CD8-positive, alpha-beta memory T cell (primary cell): Measurements from ENCODE around the gene MAP3K14. TPM values are rescaled to one million over a fixed set of nuclear protein-coding genes. Genes with fewer than 3 reads are reported as not detected.

Source experiments
- CTCF ChIA-PET: fragments of 350-600 bp; sonication (Branson Sonifier 250); formaldehyde crosslinking; loops from one replicate; lab custom pipeline; 2021; ENCODE audit warnings: antibody characterized with exemption; lab: Charles Lee
- POLR2A ChIA-PET: fragments of 350-600 bp; sonication (Branson Sonifier 250); formaldehyde crosslinking; loops from one replicate; lab custom pipeline; 2021; ENCODE audit warnings: antibody characterized with exemption; lab: Charles Lee
- DNase-seq, 5 donors: peaks; one replicate each; pipeline versions ENCODE4 v3.0.0 to v3.0.0-alpha.2; 2020 to 2022; ENCODE audit warnings: mixed read lengths in 1 of 5
- H3K27ac ChIP-seq: one replicate; pipeline ENCODE4 v1.7.0; 2013; ENCODE audit warnings: low read depth, mild to moderate bottlenecking, low read length, moderate library complexity
- H3K27me3 ChIP-seq: 2 replicates; pipeline ENCODE4 v1.7.0; 2013; ENCODE audit warnings: low read length, mild to moderate bottlenecking; ENCODE audit not compliant: insufficient read depth, poor library complexity, severe bottlenecking
- H3K36me3 ChIP-seq: 2 replicates; pipeline ENCODE4 v1.7.0; 2013; ENCODE audit warnings: mild to moderate bottlenecking, low read length, moderate library complexity; ENCODE audit not compliant: insufficient read depth
- H3K4me1 ChIP-seq: 2 replicates; pipeline ENCODE4 v1.7.0; 2013; ENCODE audit warnings: mild to moderate bottlenecking, low read length, moderate library complexity; ENCODE audit not compliant: insufficient read depth
- H3K4me3 ChIP-seq: 2 replicates; pipeline ENCODE4 v1.7.0; 2013; ENCODE audit warnings: mild to moderate bottlenecking, low read length
- H3K9me3 ChIP-seq: 2 replicates; pipeline ENCODE4 v1.7.0; 2013; ENCODE audit warnings: mild to moderate bottlenecking, low read length
- H3K27ac Mint-ChIP-seq, 8 donors: one replicate each; pipeline ENCODE4 v1.8.0; 2020 to 2021; ENCODE audit warnings: mixed read lengths in 8 of 8, mild to moderate bottlenecking in 6 of 8, inconsistent platforms in 3 of 8, moderate library complexity in 3 of 8
- H3K27me3 Mint-ChIP-seq, 2 donors: one replicate each; pipeline ENCODE4 v1.8.0; 2020 to 2021; ENCODE audit warnings: mixed read lengths in 2 of 2, mild to moderate bottlenecking in 1 of 2, moderate library complexity in 1 of 2
- H3K36me3 Mint-ChIP-seq, 3 donors: one replicate each; pipeline ENCODE4 v1.8.0; 2020 to 2021; ENCODE audit warnings: mixed read lengths in 3 of 3, inconsistent platforms in 1 of 3, mild to moderate bottlenecking in 1 of 3
- H3K4me1 Mint-ChIP-seq, 3 donors: one replicate each; pipeline ENCODE4 v1.8.0; 2020 to 2021; ENCODE audit warnings: mixed read lengths in 3 of 3, inconsistent platforms in 1 of 3, mild to moderate bottlenecking in 1 of 3
- H3K4me3 Mint-ChIP-seq, 7 donors: one replicate each; pipeline ENCODE4 v1.8.0; 2020 to 2021; ENCODE audit warnings: mixed read lengths in 7 of 7, mild to moderate bottlenecking in 6 of 7, moderate library complexity in 4 of 7, inconsistent platforms in 2 of 7
- H3K9me3 Mint-ChIP-seq, 5 donors: one replicate each; pipeline ENCODE4 v1.8.0; 2020 to 2022; ENCODE audit warnings: mixed read lengths in 5 of 5, mild to moderate bottlenecking in 3 of 5, moderate library complexity in 2 of 5, inconsistent platforms in 1 of 5
- polyA plus RNA-seq: library from polyadenylated mRNA; unstranded; fragments of 300-500 nt; fragmentation: Illumina TruSeq; gene quantifications from one replicate; pipeline ENCODE4 v1.2.3, GENCODE V29; 2021
- total RNA-seq, 2 experiments: library from RNA; stranded (reverse); gene quantifications; one replicate each; pipeline ENCODE4 v1.2.3, GENCODE V29; 2021

The MAP3K14 gene
- total RNA-seq (10 to 100 TPM; 60.2 to 62.4 TPM), polyA plus RNA-seq (9.0 TPM)

DNA sequence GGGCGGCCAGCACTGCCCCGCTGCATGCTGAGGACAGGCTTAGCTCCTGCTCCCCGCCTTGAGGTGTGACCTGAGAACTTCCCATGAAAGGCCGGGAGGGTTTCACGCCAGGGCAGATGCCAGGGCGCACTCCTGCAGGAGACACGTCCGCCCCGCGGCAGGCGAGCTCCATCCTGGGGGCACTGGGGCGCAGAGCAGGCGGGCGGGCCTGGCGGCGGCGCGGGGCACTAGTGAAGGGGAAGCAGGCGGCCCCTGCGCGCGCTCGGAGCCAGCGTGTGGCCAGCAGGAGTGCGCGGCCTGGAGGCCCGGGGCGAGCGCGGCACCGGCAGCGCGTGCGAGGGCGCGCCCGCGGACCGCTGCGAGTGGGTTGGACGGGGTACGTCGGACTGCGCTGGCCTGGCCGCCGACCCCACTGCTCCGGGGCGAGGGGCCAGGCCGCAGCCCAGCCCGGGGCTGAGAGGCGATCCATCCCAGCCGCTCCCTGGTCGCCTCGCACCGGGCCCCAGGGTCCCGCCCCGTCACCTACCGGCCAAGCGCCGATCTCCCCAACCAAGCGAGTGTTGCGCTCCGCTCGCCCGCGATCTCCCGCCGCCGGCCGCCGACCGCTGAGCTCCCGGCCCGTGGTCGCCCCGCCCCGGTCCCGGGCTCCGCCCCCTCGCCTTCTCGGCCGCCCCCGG is at the start of gene MAP3K14:
Gene MAP3K14, minus strand, starts transcription at position 587 of the 677 bp plus-strand sequence. CDS start 26,275 bp downstream, outside the sequence.
- Histone ChIP-seq H3K36me3 (no peaks in the 10 kb centered on the region), H3K27ac (peak within 1 kb of the TSS; percentile 66), H3K4me1 (peaks cover 87% of the 10 kb centered on the region), H3K9me3 (no peaks in the 10 kb centered on the region), H3K4me3 (peak within 1 kb of the TSS; percentile 81), H3K27me3 (no peaks in the 10 kb centered on the region)
- H3K36me3 Mint-ChIP-seq = peaks cover 0 to 18% (median 0%) of the 10 kb centered on the region in 3 donors
- ChIA-PET CTCF (interaction anchor here (0.7 to 4.4 kb wide), 27 partner anchors 9 to 167 kb away, joined by 3 to 47 read pairs (median 5); partner anchors contain the start of genes FMNL1, HEXIM1 and HEXIM2), POLR2A (interaction anchor here (0.7 to 3.0 kb wide), 15 partner anchors 9 to 268 kb away, joined by 3 to 26 read pairs (median 5); partner anchors contain the start of genes FMNL1, HEXIM1 and HEXIM2)
- peak; percentile 59 to 83 (median 71) for DNase-seq
- H3K27me3 Mint-ChIP-seq = peaks cover 0 to 3% of the 10 kb centered on the region in 2 donors
- H3K4me1 Mint-ChIP-seq = peaks cover 75 to 89% (median 83%) of the 10 kb centered on the region in 3 donors
- peak within 1 kb of the TSS; percentile 89 to 96 (median 93) for H3K4me3 Mint-ChIP-seq
- H3K9me3 Mint-ChIP-seq = no peaks in the 10 kb centered on the region
- peak within 1 kb of the TSS; percentile 89 to 99 (median 94) for H3K27ac Mint-ChIP-seq

DNA sequence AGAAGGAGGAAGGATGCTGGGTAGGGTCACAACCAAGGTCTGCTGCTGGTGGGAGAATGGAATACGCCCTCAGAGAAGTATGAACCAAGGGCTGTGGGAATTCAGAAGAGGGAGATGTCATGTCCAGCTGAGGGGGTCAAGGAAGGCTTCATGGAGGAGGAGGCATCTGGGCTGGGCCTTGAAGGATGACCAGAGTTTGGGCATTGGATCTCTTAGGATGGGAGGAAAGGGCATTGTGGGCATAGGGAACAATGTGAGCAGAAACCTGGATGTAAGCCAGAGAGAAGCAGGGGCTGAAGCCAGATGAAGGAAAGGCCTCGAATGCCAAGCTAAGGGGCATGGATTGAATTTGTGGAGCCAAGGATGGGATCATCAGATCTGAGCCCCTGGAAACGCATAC is 49.2 kb upstream of the MAP3K14 start:
- H3K36me3 ChIP-seq = no peaks in the 10 kb centered on the region
- no peaks in the 10 kb centered on the region for H3K9me3 ChIP-seq
- Mint-ChIP-seq H3K36me3 (no peaks in the 10 kb centered on the region), H3K4me1 (peaks cover 0 to 2% (median 0%) of the 10 kb centered on the region in 3 donors), H3K27me3 (peaks cover 17 to 43% of the 10 kb centered on the region in 2 donors), H3K4me3 (no peak overlapping the region), H3K9me3 (no peaks in the 10 kb centered on the region), H3K27ac (peak overlapping the region in 1 of 8 donors; percentile 19)
- H3K27ac ChIP-seq = no peak overlapping the region
- no peaks in the 10 kb centered on the region for H3K4me1 ChIP-seq
- peaks cover 4% of the 10 kb centered on the region for H3K27me3 ChIP-seq
- POLR2A ChIA-PET = no interaction called here
- DNase-seq = no peak
- no peak overlapping the region for H3K4me3 ChIP-seq
- CTCF ChIA-PET = no interaction called here

DNA sequence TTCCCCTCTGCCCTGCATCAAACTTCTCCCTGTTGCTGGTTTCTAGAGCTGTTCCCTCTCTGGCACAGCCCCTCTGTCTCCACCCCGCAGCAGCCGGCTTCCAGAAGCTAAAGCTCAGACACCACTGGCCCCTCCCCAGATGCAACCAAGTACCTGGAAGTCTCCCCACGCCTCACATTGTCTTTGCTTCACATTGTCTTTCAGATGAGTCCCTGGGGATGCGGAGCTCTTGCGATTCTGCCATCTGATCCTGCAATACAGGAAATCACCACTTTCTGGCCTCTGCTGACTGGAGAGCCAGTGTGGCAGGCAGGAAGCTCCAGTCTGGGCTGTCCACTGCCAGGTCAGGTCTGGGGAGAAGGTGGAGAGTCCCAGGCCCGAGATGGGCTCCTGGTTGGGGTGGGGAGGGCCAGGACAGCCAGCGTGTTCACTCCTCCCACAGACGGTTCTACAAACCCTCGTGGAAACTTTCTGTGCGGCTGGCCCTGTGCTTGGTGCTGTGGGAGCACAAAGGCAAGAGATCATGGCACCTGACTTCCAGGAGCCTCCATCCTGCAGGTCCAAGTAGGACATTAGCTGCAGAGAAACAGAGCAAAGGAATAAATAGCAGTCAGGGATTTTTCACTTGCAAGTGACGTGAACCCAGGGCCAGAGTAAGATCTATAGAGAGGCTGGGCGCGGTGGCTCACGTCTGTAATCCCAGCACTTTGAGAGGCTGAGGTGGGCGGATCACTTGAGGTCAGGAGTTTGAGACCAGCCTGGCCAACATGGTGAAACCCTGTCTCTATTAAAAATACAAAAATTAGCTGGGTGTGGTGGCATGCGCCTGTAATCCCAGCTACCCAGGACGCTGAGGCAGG is 47.9 kb upstream of the MAP3K14 start:
- no peak overlapping the region for H3K27ac Mint-ChIP-seq
- Histone ChIP-seq H3K27me3 (peaks cover 4% of the 10 kb centered on the region), H3K27ac (no peak overlapping the region), H3K4me1 (no peaks in the 10 kb centered on the region), H3K36me3 (no peaks in the 10 kb centered on the region), H3K9me3 (no peaks in the 10 kb centered on the region), H3K4me3 (no peak overlapping the region)
- H3K36me3 Mint-ChIP-seq = no peaks in the 10 kb centered on the region
- CTCF ChIA-PET = interaction anchor here (0.6 to 0.9 kb wide), 2 partner anchors 16 to 47 kb away, joined by 3 read pairs; no protein-coding TSS in a partner anchor
- peaks cover 16 to 43% of the 10 kb centered on the region in 2 donors for H3K27me3 Mint-ChIP-seq
- no peaks in the 10 kb centered on the region for H3K9me3 Mint-ChIP-seq
- POLR2A ChIA-PET = no interaction called here
- no peak for DNase-seq
- no peak overlapping the region for H3K4me3 Mint-ChIP-seq
- no peaks in the 10 kb centered on the region for H3K4me1 Mint-ChIP-seq

DNA sequence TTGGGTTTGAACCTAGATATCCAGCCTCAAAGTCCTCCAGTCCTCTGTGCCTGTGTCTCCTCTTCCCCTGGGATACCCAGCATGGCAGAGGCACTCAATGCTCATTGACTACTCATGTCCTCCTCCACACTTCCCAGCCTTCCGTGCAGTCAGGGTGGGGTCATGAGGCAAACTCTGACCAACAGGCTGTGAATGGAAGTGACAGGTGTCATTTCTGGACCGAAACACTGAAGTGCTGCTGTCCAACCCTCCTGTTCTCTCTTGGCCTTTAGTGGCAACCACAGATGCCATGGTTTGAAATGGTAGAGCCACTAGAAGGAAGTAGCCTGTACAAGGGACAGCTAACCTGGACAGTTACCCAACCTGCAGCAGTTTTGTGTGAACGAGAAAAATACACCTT is 46.7 kb upstream of the MAP3K14 start:
- no peak for DNase-seq
- H3K27me3 Mint-ChIP-seq = peaks cover 16 to 46% of the 10 kb centered on the region in 2 donors
- POLR2A ChIA-PET = no interaction called here

DNA sequence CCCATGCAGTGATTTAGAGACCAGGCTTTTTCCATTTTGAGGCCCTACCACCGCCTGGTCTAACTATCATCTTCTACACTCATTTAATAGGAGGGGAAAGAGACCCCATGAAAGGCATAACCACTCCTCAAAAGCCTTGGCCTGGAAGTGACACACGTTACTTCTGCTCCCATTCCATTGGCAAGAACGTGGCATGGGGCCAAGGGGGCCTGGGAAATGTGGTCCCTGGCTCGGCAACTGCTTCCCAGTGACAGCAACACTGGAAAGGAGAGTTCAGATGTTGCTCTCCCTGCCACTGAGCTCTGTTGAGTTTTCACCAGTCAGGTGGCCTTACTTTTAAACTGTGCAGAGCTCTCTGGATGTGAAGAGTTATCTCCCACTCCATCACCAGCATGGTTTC is 45.2 kb upstream of the MAP3K14 start:
- Mint-ChIP-seq H3K4me1 (no peaks in the 10 kb centered on the region), H3K4me3 (no peak overlapping the region), H3K36me3 (no peaks in the 10 kb centered on the region), H3K27me3 (peaks cover 16 to 49% of the 10 kb centered on the region in 2 donors), H3K9me3 (no peaks in the 10 kb centered on the region), H3K27ac (no peak overlapping the region)
- POLR2A ChIA-PET = no interaction called here
- Histone ChIP-seq H3K27me3 (peaks cover 4% of the 10 kb centered on the region), H3K4me3 (no peak overlapping the region), H3K9me3 (no peaks in the 10 kb centered on the region), H3K36me3 (no peaks in the 10 kb centered on the region), H3K4me1 (no peaks in the 10 kb centered on the region), H3K27ac (no peak overlapping the region)
- no peak for DNase-seq
- CTCF ChIA-PET = no interaction called here

More for the DNA sequence above, 46.7 kb upstream of the MAP3K14 start:
- no peaks in the 10 kb centered on the region for H3K36me3 Mint-ChIP-seq
- no peaks in the 10 kb centered on the region for H3K36me3 ChIP-seq
- no peak overlapping the region for H3K4me3 Mint-ChIP-seq
- H3K4me1 ChIP-seq = no peaks in the 10 kb centered on the region
- no peak overlapping the region for H3K4me3 ChIP-seq
- H3K9me3 ChIP-seq = no peaks in the 10 kb centered on the region
- no peak overlapping the region for H3K27ac ChIP-seq
- H3K4me1 Mint-ChIP-seq = no peaks in the 10 kb centered on the region
- no peaks in the 10 kb centered on the region for H3K9me3 Mint-ChIP-seq
- no peak overlapping the region for H3K27ac Mint-ChIP-seq
- CTCF ChIA-PET = interaction anchor here (1.1 kb wide), 1 partner anchor 85 kb away, joined by 3 read pairs; no protein-coding TSS in a partner anchor
- H3K27me3 ChIP-seq = peaks cover 4% of the 10 kb centered on the region

DNA sequence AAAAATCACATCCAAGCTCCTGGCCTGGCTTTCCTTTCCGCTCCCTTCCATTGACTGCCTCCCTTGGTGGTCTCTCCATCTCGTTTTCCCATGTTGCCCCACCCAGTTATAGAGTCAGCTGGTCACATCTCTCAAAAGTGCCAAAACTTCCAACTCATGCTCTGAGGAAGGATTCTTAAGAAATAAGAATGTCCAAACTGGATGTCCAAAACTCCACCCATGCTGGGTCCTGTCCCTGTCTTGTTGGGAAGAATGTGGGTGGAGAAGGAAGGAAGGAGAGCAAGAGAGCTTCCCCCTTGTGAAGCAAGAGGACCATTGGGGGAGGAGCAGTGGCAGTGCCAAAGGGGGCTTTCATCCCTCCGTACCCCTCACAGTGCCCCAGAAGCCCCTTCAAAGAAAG is 44.6 kb upstream of the MAP3K14 start:
- no peak overlapping the region for H3K27ac Mint-ChIP-seq
- Histone ChIP-seq H3K27ac (no peak overlapping the region), H3K36me3 (no peaks in the 10 kb centered on the region), H3K4me3 (no peak overlapping the region), H3K9me3 (no peaks in the 10 kb centered on the region), H3K4me1 (no peaks in the 10 kb centered on the region), H3K27me3 (peaks cover 4% of the 10 kb centered on the region)
- CTCF ChIA-PET = no interaction called here
- H3K27me3 Mint-ChIP-seq = peaks cover 18 to 49% of the 10 kb centered on the region in 2 donors
- no peaks in the 10 kb centered on the region for H3K4me1 Mint-ChIP-seq
- H3K4me3 Mint-ChIP-seq = no peak overlapping the region
- H3K36me3 Mint-ChIP-seq = no peaks in the 10 kb centered on the region
- no peak for DNase-seq
- no peaks in the 10 kb centered on the region for H3K9me3 Mint-ChIP-seq
- POLR2A ChIA-PET = no interaction called here

DNA sequence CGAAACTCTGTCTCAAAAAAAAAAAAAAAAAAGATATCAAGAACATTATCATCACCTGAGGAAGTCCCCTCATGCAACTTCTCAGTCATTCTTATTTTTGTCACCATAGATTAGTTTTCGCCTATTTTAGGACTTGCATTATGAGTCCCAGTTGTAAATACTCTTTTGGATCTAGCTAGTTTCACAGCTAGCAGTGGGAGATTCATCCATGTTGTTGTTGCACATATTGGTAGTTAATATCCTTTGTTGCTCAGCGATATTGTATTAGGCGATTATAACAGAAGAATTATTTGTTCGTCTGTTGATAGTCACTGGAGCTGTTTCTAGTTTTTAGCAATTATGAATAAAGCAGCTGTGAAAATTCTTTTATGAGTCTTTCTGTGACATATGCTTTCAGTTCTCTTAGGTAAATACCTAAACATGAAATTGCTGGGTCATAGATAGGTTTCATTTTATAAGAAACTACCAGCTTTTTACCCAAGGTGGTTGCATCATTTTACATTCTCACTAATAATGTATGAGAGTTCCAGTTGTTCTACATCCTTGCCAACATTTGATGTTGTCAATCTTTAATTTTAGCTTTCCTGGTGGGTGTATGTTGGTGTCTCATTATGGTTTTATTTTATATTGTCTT is 40.7 kb upstream of the MAP3K14 start:
- Mint-ChIP-seq H3K4me3 (no peak overlapping the region), H3K4me1 (peaks cover 2 to 5% (median 3%) of the 10 kb centered on the region in 3 donors), H3K36me3 (no peaks in the 10 kb centered on the region), H3K9me3 (peaks cover 0 to 2% (median 0%) of the 10 kb centered on the region in 5 donors), H3K27me3 (peaks cover 18 to 24% of the 10 kb centered on the region in 2 donors), H3K27ac (no peak overlapping the region)
- H3K9me3 ChIP-seq = no peaks in the 10 kb centered on the region
- POLR2A ChIA-PET = no interaction called here
- DNase-seq = no peak
- CTCF ChIA-PET = no interaction called here
- no peak overlapping the region for H3K27ac ChIP-seq
- H3K36me3 ChIP-seq = no peaks in the 10 kb centered on the region
- H3K27me3 ChIP-seq = no peaks in the 10 kb centered on the region
- H3K4me3 ChIP-seq = no peak overlapping the region
- no peaks in the 10 kb centered on the region for H3K4me1 ChIP-seq
